Activated gamma-delta T cell treated with Interleukin-2 at 50 U/mL for 16 hours (primary cell): ENCODE measurements around the gene POU5F1.
"Not testable (repeated sequence)": the region's sequence is repeated elsewhere in the genome, so short reads cannot be mapped to it uniquely, and the experiment has no call there.

Experiments
- DNase-seq: peaks from one replicate; pipeline ENCODE4 v3.0.0-alpha.2; 2020

Gene POU5F1

DNA sequence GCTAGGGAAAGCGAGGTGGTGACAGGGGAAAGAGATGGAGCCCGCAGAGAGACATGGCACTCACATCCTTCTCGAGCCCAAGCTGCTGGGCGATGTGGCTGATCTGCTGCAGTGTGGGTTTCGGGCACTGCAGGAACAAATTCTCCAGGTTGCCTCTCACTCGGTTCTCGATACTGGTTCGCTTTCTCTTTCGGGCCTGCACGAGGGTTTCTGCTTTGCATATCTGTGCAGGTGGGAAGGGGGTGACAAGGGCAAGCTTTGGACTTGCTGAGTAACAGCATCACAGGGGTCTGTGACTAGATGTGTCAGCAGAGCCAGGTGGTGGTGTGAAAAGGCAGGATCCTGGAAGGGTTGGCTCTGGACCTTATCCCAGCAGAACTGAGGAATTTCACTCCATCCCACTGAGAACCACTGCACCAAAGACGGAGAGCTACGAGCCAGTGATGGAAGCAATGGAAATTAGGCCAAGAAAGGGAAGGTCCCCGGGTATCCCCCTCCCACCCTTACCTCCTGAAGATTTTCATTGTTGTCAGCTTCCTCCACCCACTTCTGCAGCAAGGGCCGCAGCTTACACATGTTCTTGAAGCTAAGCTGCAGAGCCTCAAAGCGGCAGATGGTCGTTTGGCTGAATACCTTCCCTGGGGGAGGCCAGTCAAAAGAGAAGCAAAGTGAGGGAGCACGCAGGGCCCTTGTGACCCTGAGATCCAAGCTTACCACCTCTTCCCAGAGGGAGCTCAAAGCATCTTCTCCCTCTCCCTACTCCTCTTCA lies 5.2 kb downstream of the POU5F1 start:
- DNase-seq: not testable (repeated sequence)

DNA sequence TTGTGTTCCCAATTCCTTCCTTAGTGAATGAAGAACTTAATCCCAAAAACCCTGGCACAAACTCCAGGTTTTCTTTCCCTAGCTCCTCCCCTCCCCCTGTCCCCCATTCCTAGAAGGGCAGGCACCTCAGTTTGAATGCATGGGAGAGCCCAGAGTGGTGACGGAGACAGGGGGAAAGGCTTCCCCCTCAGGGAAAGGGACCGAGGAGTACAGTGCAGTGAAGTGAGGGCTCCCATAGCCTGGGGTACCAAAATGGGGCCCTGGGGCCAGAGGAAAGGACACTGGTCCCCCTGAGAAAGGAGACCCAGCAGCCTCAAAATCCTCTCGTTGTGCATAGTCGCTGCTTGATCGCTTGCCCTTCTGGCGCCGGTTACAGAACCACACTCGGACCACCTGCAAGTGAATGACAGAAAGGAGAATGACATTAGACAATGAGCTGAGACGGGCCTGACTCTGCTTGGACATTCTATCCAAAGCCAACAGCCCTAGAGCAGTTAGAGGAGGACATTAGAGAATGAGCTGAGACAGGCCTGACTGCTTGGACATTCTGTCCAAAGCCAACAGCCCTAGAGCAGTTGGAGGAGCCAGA lies 5.9 kb downstream of the POU5F1 start:
- DNase-seq: not testable (repeated sequence)

DNA sequence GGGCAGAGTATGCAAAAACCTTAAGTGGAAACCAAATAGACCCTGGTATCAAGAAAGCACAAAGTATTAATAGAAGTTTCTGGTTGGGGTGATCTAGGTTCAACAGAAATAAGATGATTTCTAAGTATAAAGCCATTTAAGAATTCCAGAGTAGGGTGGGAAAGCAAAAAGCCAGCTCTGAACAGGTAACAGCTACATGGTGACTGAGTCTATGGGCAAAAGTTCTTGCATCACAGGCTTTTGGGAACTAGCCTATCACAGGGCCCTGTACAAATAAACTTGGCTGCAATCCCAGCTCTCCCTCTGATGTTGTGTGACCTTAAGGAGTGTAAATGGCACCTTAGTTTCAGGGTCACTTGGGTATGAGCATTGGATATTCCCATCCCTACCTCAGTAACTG lies 6.6 kb downstream of the POU5F1 start:
- no peak for DNase-seq

DNA sequence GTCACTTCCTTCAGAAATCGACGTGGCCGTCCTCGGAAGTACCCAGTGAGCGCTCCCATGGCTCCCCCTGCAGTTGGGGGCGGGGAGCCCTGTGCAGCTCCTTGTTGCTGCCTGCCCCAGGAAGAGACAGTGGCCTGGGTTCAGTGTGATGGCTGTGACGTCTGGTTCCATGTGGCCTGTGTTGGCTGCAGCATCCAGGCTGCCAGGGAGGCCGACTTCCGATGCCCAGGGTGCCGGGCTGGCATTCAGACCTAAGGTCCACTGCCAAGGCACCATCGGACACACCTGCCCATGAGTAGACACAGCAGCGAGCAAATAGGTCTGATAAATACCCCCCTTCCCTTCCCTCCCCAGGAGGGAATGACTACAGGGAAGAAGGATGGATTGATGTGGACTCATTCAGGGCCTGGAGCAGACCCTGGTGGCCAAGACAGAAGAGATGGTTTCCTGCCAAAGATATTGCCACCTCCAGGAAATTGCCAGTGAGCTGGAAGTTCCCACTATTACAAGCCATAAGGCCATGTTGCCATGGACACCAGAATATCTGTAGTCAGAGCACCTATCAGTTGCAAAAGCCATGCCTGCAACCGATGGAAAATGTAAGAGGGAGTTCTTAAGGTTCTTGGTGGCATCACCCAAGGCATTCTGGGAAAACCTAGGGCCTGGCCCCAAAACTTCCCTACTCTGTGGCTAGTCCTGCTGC lies 7.9 kb downstream of the POU5F1 start:
- DNase-seq: no peak

DNA sequence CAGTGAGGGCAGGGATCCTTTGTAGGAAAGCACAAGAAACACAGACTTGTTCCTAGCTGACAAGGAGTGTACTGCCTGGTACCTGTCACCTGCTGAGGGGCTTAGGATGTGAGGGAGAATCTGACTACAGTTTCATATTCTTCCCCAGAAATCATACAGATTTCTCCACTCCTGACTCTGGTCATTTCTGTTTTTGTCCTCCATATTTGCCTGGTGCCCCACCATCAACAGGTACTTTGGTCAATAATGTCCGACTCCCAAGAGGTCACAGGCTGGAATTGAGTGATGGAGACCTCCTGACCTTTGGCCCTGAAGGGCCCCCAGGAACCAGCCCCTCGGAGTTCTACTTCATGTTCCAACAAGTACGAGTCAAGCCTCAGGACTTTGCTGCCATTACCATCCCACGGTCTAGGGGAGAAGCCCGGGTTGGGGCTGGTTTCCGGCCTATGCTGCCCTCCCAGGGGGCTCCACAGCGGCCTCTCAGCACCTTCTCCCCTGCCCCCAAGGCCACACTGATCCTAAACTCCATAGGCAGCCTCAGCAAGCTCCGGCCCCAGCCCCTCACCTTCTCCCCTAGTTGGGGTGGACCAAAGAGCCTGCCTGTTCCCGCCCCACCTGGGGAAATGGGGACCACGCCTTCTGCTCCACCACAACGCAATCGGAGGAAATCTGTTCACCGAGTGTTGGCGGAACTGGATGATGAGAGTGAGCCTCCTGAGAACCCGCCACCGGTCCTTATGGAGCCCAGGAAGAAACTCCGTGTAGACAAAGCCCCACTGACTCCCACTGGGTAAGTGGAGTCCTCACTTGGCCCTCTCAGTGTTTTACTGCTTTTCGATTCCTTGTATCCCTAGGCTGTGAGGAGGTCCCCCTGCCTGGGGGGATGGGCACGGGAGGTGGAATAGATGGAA lies 9.0 kb downstream of the POU5F1 start:
- DNase-seq: no peak

DNA sequence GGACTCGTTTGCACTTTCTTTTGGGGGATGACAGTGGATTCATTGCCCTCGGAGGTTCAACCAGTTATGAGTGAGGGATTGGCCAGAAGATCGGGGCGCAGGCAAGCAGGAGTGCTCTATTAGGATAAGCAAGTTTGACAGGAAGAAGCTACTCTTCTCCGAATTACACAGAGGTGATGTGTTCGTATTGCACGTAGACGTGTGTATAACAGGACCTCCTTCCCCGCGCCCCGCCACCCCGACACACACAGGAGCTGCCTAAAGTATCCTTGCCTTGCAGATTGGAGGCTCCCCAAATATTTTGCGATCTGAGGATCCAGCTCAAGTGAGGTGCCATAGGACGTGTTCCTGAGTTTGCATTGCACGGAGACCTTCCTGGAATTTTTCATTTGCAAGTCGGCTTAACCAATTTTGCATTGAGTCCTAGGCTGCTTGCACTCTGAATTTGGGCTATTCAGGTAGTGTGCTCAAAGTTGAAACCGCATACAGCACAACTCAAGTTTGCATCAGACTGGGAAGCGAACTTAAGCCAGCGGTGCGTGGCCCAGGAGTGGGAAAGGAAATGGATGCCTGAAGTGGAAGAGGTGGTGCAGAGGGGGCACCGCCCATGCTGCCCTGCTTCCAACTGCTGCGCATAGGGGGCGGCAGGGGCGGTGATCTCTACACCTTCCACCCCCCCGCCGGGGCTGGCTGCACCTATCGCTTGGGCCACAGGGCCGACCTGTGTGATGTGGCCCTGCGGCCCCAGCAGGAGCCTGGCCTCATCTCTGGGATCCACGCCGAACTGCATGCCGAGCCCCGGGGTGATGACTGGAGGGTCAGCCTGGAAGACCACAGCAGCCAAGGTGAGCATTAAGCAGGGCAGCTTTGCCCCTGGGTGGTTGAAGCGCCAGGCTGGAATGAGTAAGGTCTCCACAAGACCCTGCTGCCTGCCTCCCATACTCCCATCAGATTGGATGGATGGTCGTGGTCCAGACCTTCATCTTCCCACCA lies 11.3 kb downstream of the POU5F1 start:
- DNase-seq: no peak

DNA sequence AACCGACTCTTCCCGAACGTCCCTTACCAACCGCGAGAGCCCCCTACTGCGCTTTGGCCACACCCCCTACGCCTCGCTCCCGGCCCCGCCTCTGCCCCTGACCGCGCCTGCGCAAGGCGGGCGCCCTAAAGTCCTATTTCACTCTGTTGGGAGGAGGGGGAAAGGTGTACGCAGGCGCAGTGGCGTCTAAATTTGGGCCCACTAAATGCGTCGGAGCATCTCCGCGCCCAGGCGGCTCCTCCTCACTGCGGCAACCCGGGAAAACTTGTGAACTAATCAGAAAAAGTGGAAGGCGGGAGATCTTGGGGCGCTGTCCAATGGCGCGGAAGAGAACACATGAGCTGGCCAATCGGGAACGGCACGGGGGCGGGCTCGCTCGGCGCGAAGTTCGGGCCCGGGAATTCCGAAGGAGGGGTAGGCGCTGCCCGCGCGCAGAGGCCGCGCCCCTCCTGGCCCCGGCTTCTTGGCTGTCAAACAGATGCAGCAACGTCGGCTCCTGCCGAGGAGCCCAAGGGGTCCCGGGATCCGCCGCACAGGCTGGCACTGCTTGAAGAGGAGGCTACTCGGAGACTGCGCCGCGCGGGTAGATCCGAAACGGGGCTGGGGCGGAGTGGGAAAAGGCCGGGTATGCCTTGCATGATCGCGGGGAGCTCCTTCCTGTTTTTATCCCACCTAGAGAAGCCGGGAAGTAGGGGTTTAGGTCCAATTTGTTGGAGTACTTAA lies 12.2 kb downstream of the POU5F1 start, which contains the start of gene TCF19:
Gene TCF19 (plus strand): TSS at position 450 of the 723 bp plus-strand sequence. CDS start 881 bp downstream, outside the sequence.
- DNase-seq: peak; percentile 99

DNA sequence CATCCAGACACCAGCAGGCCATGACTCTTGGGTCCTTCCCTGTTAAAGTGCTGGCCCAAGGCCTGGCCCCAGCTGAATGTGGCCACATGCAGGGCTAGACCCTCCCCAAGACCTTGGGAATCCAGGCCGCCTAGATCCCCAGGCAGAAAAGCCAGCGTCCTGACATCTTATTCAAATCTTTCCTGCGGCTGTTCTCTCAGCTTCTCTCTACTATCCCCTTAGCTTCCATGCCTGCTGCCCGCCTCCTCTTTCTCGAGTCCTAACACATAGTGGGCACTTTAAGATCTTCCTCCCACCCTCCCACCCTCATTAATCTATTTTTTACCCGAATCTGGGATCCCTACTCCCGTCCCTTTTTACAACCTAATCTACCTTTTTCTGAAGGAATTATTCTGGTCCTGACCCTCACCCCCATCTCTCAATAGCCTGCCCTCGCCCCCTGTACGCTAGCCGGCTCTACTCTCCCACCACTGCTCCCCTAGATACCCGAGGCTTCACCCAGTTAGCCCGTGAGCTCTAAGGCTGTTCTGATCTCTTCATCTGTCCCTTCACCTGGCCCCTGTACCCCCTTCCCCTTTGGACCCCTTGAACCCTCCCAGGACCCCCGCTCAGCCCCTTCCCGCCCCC lies 12.9 kb downstream of the POU5F1 start, which contains the start of gene CCHCR1:
Gene CCHCR1 (minus strand): TSS at position 290 of the 627 bp plus-strand sequence. CDS start 202 bp downstream, at position 88.
- no peak for DNase-seq

DNA sequence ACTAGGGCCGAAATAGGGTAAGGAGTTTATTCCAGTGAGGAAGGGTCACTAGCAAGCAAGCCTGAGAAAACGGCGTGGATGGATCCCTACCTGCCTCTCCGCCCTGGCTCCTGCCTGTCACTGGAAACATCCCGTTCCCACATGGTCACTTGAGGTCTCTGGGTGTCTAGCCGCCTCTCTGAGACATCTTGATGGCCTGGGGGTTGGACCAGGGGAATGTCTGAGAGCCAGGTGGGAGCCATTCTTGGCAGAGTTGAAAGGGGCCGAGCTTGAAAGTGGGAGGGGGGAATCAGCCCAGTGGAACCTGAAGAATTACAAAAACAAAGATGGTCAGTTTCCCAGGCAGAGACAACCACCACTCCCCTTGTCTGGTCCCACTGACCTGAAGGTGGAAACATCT lies 13.8 kb downstream of the POU5F1 start:
- no peak for DNase-seq

DNA sequence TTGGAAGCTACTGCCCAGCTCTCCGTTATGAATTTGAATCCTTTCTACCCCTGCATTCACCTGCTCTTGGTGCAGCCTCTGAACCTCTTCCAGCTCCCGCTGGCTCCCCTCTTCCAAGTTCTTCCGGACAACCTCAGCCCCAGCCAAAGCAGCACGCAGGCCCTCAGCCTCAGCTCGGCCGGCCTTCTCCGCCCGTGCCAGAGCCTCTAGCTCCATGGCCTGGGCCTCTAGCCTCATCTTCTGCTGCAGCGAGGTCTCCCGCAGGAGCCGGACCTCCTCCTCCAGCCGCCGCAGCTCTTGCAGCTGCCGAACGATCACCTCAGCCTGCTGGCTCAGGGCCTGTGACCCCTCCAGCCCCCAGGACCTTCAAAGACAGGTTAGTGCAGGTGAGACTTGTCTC lies 16.0 kb downstream of the POU5F1 start:
- DNase-seq: no peak

DNA sequence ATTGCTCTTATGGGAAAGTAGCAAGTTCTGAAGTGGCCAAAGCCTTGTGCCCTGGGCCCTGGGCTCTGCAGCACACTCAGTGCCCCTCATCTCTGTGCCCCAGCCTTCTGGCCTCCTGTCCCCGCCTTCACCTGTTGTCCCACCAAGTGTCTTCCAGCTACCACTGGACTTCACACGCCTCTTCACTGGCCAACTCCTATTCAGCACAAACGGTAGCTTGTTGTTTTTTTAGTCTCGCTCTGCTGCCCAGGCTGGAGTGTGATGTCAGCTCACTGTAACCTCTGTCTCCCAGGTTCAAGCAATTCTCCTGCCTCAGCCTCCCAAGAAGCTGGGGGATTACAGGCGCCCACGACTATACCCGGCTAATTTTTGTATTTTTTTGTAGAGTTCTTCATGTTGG lies 17.7 kb downstream of the POU5F1 start:
- no peak for DNase-seq

DNA sequence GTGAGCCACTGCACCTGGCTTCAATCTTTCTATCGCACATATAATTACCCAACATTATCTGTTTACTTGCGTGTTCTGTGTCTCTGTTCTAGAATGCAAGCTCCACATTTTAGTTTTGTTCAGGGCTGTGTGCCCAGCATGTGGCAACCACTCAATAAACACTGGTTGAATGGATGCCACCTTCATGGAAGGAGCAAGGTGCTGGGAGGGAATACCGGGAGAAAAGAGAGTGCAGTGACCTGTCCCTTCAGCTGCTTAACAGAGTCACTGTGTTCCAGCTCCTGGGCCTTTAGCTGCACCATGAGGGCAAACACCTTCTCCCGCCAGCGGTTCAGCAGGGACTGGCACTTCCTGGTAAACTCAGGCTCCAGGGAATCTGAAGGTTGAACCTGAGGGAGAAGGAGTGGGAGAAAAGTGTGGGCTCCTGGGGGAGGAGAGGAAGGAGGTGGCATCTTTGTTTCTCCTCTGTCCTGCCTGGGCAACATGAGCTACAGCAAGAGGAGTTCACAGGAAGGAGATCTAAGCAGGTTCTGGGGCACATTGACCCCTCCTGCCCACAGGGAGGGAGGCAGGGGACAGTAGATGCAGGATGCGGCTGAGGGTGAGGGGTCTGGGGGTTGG lies 20.5 kb downstream of the POU5F1 start:
- DNase-seq: no peak

DNA sequence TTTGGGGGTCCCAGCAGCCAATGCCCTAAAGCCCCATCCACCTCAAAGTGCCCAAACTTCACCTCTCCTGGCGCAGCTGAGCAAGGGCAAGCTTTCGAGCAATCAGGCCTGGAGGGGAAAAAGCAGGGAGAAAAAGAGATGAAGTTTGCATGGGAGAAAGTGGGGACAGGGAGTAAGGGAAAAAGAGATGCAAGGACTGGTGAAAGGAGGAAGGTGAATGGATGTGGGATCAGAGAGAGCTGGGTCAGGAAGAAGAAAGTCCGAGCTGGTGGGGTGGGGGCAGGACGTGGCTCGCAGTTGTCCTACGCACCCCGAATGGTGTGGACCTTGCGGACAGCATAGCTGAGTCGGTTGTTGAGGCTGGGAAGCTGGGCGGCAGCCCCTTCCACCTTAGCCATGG lies 25.1 kb downstream of the POU5F1 start:
- DNase-seq: no peak

DNA sequence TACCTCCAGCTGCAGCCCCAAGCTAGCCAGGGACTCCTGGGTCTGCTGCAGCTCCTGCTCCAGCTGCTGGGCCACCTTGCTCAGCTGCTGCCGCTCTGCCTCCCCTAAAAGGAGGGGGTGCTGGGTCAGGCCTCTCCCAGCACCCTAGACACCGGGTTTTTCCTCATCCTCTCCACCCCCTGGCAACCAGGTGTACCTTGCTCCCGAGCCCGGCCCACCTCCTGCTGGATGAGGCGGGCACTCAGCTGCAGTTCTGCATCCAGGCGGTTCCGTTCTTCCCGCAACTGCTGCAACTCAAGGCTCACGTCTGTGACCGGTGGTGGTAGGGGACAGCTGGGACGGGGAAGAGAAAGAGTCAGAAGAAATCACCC lies 25.5 kb downstream of the POU5F1 start:
- DNase-seq: no peak

DNA sequence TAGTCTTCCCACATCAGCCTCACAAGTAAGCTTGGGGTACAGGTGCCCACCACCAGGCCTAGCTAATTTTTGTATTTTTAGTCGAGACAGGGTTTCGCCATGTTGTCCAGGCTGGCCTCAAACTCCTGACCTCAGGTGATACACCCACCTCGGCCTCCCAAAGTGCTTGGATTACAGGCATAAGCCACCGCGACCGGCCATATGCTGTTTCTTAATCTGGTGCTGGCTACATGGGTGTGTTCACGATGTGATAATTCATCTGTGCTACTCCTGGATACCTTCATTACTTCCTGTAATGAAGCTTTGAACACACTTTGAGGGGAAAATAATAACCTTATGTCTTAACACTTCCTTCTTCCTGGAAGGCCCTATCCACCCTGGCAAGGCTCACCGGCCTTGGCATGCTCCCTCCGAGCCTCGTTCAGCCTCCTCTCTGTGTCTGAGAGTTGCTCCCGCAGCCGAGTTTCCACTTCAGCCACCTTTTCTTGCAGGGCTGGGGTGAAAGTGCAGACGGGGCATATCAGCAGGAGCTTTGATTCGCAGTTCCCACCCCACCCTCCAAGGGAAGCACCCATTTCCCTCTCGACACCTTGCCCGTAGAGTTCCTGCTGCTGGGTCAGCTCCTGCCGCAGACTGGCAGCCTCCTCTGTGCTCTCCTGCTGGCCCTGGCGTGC lies 26.0 kb downstream of the POU5F1 start:
- no peak for DNase-seq

DNA sequence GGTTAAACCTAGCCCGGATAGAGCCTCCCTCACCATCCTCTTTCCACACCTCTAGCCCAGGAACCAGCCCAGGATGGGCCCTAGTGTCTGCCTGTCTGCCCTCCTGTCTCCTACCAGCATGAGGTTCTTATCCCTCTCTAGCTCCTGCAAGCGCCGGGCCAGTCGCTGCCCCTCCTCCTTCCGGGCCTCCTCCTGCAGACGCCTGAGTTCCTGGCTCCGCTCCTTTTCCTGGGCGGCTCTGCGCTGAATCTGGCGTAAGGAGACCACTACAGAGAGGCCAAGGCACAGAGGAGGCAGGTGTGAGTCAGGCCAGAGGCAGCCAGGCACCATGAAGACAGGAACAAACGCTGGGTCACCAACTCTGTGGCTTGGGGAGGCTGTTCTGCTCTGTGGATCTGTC lies 27.3 kb downstream of the POU5F1 start:
- DNase-seq: no peak

DNA sequence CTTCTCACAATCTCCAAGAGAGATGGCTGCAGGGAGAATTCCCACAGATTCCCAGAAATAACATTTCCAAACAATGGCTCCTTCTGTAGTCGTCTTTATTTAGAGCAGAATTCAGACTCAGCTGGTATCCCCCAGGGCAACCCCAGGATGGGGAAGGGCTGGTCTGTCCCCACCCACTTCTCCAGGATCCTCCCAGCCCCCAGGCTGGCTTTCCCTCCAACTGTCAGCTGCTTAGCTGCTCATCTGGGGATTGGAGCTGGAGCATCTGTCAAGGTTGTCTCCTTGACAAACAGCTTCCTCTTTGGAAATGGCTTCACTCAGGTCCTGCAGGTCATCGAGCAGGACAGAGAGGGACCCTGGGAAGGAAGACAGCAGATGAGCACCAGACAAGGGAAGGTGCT lies 28.1 kb downstream of the POU5F1 start:
- DNase-seq: no peak

DNA sequence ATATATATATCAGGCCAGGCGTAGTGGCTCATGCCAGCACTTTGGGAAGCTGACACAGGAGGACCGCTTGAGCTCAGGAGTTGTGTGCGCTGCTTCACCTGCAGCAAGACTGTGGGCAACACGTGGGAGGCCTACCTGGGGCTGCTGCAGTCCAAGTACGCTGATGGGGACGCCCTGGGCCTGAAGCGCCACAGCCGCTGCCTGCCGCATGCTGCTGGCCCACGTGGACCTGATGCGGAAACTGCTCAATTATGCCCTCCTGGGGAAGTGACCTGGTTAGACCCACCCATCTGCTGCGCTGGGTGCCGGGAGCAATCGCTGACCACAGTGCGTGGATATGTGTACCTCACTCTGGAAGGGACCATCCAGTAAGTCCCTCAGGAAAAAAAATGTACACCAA lies 29.8 kb downstream of the POU5F1 start:
- DNase-seq: no peak

DNA sequence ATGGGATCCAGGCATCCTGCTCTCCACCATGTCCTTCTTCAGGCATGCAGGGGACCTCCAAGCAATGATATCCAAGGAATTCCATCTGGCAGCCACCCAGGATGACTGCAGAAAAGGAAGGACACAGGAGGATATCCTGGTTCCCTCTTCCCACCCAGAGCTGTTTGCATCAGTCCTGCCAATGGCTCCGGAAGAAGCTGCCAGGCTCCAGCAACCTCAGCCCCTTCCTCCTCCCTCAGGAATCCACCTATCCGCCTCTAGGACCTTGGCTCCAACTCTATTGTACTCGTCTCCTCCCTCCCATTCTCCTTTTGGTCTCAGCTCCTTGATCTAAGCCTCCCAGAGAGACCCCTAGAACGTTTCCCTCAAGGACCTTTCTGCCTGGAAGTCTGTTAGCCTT lies 30.9 kb downstream of the POU5F1 start:
- DNase-seq: no peak
